ENCODE measurements around the gene PHLDB1.
A peak's percentile ranks its signal among the peaks of the same experiment; 100 is the strongest.

DNA sequence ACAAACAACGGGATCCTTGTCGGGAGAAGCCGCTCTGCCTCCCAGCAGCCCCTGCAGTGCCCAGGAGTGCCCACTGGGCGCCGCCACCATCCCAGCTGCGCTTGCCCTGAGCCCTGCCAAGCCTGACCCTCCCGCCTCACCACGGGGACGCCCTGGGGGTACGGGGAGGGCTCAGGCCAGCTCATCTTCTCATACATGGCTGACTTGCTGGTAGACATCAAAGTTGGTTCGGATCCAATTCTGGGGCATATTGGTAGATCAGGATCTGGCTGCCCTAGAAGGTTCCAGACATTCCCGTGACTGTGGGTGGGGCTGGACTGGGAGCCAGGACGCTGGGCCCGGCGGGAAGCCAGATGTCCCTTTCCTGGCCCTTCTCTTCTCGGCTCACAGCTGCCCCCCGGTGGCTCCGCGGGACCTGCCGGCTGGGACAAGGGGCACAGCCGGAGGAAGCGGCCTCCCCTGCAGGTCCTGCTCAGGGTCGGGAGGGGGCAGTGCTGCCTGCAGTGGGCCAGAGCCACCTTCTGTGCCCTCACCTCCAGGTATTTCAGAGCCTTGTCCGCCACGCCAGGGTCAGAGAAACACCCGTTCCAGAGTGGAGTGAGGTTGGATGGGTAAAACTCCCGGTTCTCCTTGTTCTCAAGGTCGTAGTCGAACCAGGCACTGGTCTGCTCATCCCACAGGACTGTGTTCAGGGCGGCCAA, 82.6 kb downstream of the PHLDB1 start:
- peak; percentile 70 to 84 (median 82) for TF ChIP-seq CTCF (IDR thresholded peaks at IDR 0.05)
- TF ChIP-seq POLR2A (IDR thresholded peaks at IDR 0.05): peak in 1 of 2 donors; percentile 28
